Activated CD8-positive, alpha-beta T cell treated with anti-CD3 and anti-CD28 coated beads, Interleukin-2, amount 10 ng/mL, durations not matched to agents 7 days and 5 days (primary cell): Measurements from ENCODE around the gene GALNT11. TPM values are rescaled to one million over a fixed set of nuclear protein-coding genes. Genes with fewer than 3 reads are reported as not detected.
A peak's percentile ranks its signal among the peaks of the same experiment; 100 is the strongest.

Experiments
- ATAC-seq: fragments of 150-1000 bp; cut with Tn5 transposase; one replicate; pipeline ENCODE4 v1.10.0; 2021; ENCODE audit warnings: moderate library complexity
- CTCF ChIA-PET: fragments of 350-600 bp; sonication (Branson Sonifier 250); formaldehyde crosslinking; loops from one replicate; lab custom pipeline; 2021; ENCODE audit warnings: antibody characterized with exemption; lab: Charles Lee
- POLR2A ChIA-PET: fragments of 350-600 bp; sonication (Branson Sonifier 250); formaldehyde crosslinking; loops from one replicate; lab custom pipeline; 2021; ENCODE audit warnings: antibody characterized with exemption; lab: Charles Lee
- DNase-seq: peaks from one replicate; pipeline ENCODE4 v3.0.0-alpha.2; 2020
- H3K27ac Mint-ChIP-seq: one replicate; pipeline ENCODE4 v1.8.0; 2021; ENCODE audit warnings: mild to moderate bottlenecking, mixed read lengths
- H3K27me3 Mint-ChIP-seq: one replicate; pipeline ENCODE4 v1.8.0; 2021; ENCODE audit warnings: low read depth, mixed read lengths
- H3K36me3 Mint-ChIP-seq: one replicate; pipeline ENCODE4 v1.8.0; 2021; ENCODE audit warnings: low read depth, mixed read lengths
- H3K4me1 Mint-ChIP-seq: one replicate; pipeline ENCODE4 v1.8.0; 2021; ENCODE audit warnings: low read depth, mixed read lengths
- H3K4me3 Mint-ChIP-seq: one replicate; pipeline ENCODE4 v1.8.0; 2021; ENCODE audit warnings: mild to moderate bottlenecking, mixed read lengths
- H3K9me3 Mint-ChIP-seq: one replicate; pipeline ENCODE4 v1.8.0; 2022; ENCODE audit warnings: mixed read lengths; ENCODE audit not compliant: insufficient read depth
- total RNA-seq, 2 experiments: library from RNA; stranded (reverse); gene quantifications; one replicate each; pipeline ENCODE4 v1.2.3, GENCODE V29; 2021

GALNT11 gene
- total RNA-seq, 2 experiments from 2014 or later: 18.4 to 20.3 TPM

GRCh38 chr7:152140067-152140466 lies 114.6 kb downstream of the GALNT11 start:
- peak overlapping the region; percentile 22 for H3K27ac Mint-ChIP-seq
- ATAC-seq: no peak
- H3K4me1 Mint-ChIP-seq: peaks cover 24% of the 10 kb centered on the region
- ChIA-PET CTCF (no interaction called here), POLR2A (interaction anchor here (0.7 kb wide), 1 partner anchor 63 kb away, joined by 3 read pairs; no protein-coding TSS in a partner anchor)
- H3K9me3 Mint-ChIP-seq: no peaks in the 10 kb centered on the region
- DNase-seq: no peak
- no peak overlapping the region for H3K4me3 Mint-ChIP-seq
- H3K36me3 Mint-ChIP-seq: peaks cover 60% of the 10 kb centered on the region
- H3K27me3 Mint-ChIP-seq: no peaks in the 10 kb centered on the region

- H3K4me3 Mint-ChIP-seq: no peak overlapping the region
- H3K27ac Mint-ChIP-seq: no peak overlapping the region
- peaks cover 29% of the 10 kb centered on the region for H3K4me1 Mint-ChIP-seq
- DNase-seq: no peak
- ATAC-seq: no peak
- H3K36me3 Mint-ChIP-seq: peaks cover 64% of the 10 kb centered on the region
- H3K27me3 Mint-ChIP-seq: no peaks in the 10 kb centered on the region
- ChIA-PET CTCF (no interaction called here), POLR2A (interaction anchor here (0.7 kb wide), 1 partner anchor 62 kb away, joined by 3 read pairs; no protein-coding TSS in a partner anchor)
- no peaks in the 10 kb centered on the region for H3K9me3 Mint-ChIP-seq
Measured at GRCh38 chr7:152140560-152140959, 115.1 kb downstream of the GALNT11 start.

GRCh38 chr7:152142976-152143595 lies 117.6 kb downstream of the GALNT11 start:
- peak overlapping the region; percentile 66 for H3K27ac Mint-ChIP-seq
- H3K27me3 Mint-ChIP-seq: no peaks in the 10 kb centered on the region
- peaks cover 60% of the 10 kb centered on the region for H3K36me3 Mint-ChIP-seq
- DNase-seq (no peak), ATAC-seq (peak; percentile 29)
- H3K9me3 Mint-ChIP-seq: no peaks in the 10 kb centered on the region
- no peak overlapping the region for H3K4me3 Mint-ChIP-seq
- ChIA-PET CTCF (interaction anchor here (0.7 to 1.0 kb wide), 2 partner anchors 14 to 207 kb away, joined by 3 read pairs; no protein-coding TSS in a partner anchor), POLR2A (no interaction called here)
- peaks cover 37% of the 10 kb centered on the region for H3K4me1 Mint-ChIP-seq

- DNase-seq: peak; percentile 36
- H3K4me3 Mint-ChIP-seq: peak overlapping the region; percentile 24
- H3K4me1 Mint-ChIP-seq: peaks cover 37% of the 10 kb centered on the region
- POLR2A ChIA-PET: interaction anchor here (0.7 kb wide), 1 partner anchor 9 kb away, joined by 3 read pairs; no protein-coding TSS in a partner anchor
- peak overlapping the region; percentile 84 for H3K27ac Mint-ChIP-seq
- CTCF ChIA-PET: interaction anchor here (0.7 to 3.8 kb wide), 4 partner anchors 12 to 519 kb away, joined by 3 to 28 read pairs (median 4); no protein-coding TSS in a partner anchor
- peaks cover 60% of the 10 kb centered on the region for H3K36me3 Mint-ChIP-seq
- ATAC-seq: peak; percentile 73
- no peaks in the 10 kb centered on the region for H3K27me3 Mint-ChIP-seq
- H3K9me3 Mint-ChIP-seq: no peaks in the 10 kb centered on the region
Measured at GRCh38 chr7:152144557-152145245, 119.2 kb downstream of the GALNT11 start.

- Mint-ChIP-seq H3K4me3 (no peak overlapping the region), H3K9me3 (no peaks in the 10 kb centered on the region), H3K4me1 (peaks cover 37% of the 10 kb centered on the region), H3K36me3 (peaks cover 54% of the 10 kb centered on the region), H3K27me3 (no peaks in the 10 kb centered on the region), H3K27ac (peak overlapping the region; percentile 18)
- DNase-seq: peak; percentile 45
- POLR2A ChIA-PET: no interaction called here
- CTCF ChIA-PET: interaction anchor here (1.0 to 3.8 kb wide), 4 partner anchors 11 to 363 kb away, joined by 3 to 28 read pairs (median 4); partner anchors contain the start of gene GALNT11
- ATAC-seq: peak; percentile 47
Measured at GRCh38 chr7:152145853-152146466, 120.5 kb downstream of the GALNT11 start.

GRCh38 chr7:152148706-152149105 lies 123.2 kb downstream of the GALNT11 start:
- ChIA-PET CTCF (interaction anchor here (1.2 to 1.3 kb wide), 2 partner anchors 9 to 11 kb away, joined by 3 to 5 read pairs; no protein-coding TSS in a partner anchor), POLR2A (no interaction called here)
- ATAC-seq (no peak), DNase-seq (no peak)
- Mint-ChIP-seq H3K27ac (no peak overlapping the region), H3K9me3 (no peaks in the 10 kb centered on the region), H3K4me1 (peaks cover 34% of the 10 kb centered on the region), H3K36me3 (peaks cover 57% of the 10 kb centered on the region), H3K27me3 (no peaks in the 10 kb centered on the region), H3K4me3 (no peak overlapping the region)

- H3K27me3 Mint-ChIP-seq: no peaks in the 10 kb centered on the region
- no peak overlapping the region for H3K4me3 Mint-ChIP-seq
- peaks cover 27% of the 10 kb centered on the region for H3K4me1 Mint-ChIP-seq
- peaks cover 59% of the 10 kb centered on the region for H3K36me3 Mint-ChIP-seq
- no peak for DNase-seq
- no peaks in the 10 kb centered on the region for H3K9me3 Mint-ChIP-seq
- POLR2A ChIA-PET: no interaction called here
- ATAC-seq: no peak
- CTCF ChIA-PET: interaction anchor here (1.2 to 1.3 kb wide), 2 partner anchors 9 to 10 kb away, joined by 3 to 5 read pairs; no protein-coding TSS in a partner anchor
- no peak overlapping the region for H3K27ac Mint-ChIP-seq
Measured at GRCh38 chr7:152149363-152149762, 123.9 kb downstream of the GALNT11 start.

- Mint-ChIP-seq H3K27me3 (no peaks in the 10 kb centered on the region), H3K4me1 (peaks cover 7% of the 10 kb centered on the region), H3K9me3 (no peaks in the 10 kb centered on the region), H3K36me3 (peaks cover 57% of the 10 kb centered on the region), H3K27ac (peak overlapping the region; percentile 44), H3K4me3 (no peak overlapping the region)
- ChIA-PET POLR2A (interaction anchor here (0.6 kb wide), 2 partner anchors 217 to 232 kb away, joined by 3 to 5 read pairs; no protein-coding TSS in a partner anchor), CTCF (no interaction called here)
- DNase-seq: no peak
- ATAC-seq: no peak
Measured at GRCh38 chr7:152152267-152152666, 126.8 kb downstream of the GALNT11 start.

- Mint-ChIP-seq H3K27me3 (no peaks in the 10 kb centered on the region), H3K4me1 (peaks cover 12% of the 10 kb centered on the region), H3K9me3 (no peaks in the 10 kb centered on the region), H3K4me3 (peak overlapping the region; percentile 26), H3K36me3 (peaks cover 66% of the 10 kb centered on the region), H3K27ac (peak overlapping the region; percentile 64)
- ATAC-seq: peak; percentile 47
- ChIA-PET POLR2A (no interaction called here), CTCF (interaction anchor here (1.2 to 5.1 kb wide), 4 partner anchors 10 to 548 kb away, joined by 3 to 28 read pairs (median 5); no protein-coding TSS in a partner anchor)
- DNase-seq: no peak
Measured at GRCh38 chr7:152158801-152159587, 133.5 kb downstream of the GALNT11 start.

GRCh38 chr7:152161171-152161570 lies 135.7 kb downstream of the GALNT11 start:
- no peak for ATAC-seq
- H3K4me3 Mint-ChIP-seq: no peak overlapping the region
- no peaks in the 10 kb centered on the region for H3K27me3 Mint-ChIP-seq
- DNase-seq: no peak
- ChIA-PET POLR2A (interaction anchor here (0.6 kb wide), 1 partner anchor 546 kb away, joined by 3 read pairs; no protein-coding TSS in a partner anchor), CTCF (interaction anchor here (1.0 kb wide), 1 partner anchor 9 kb away, joined by 3 read pairs; no protein-coding TSS in a partner anchor)
- H3K9me3 Mint-ChIP-seq: no peaks in the 10 kb centered on the region
- no peak overlapping the region for H3K27ac Mint-ChIP-seq
- peaks cover 58% of the 10 kb centered on the region for H3K36me3 Mint-ChIP-seq
- H3K4me1 Mint-ChIP-seq: peaks cover 12% of the 10 kb centered on the region

- ATAC-seq (no peak), DNase-seq (no peak)
- Mint-ChIP-seq H3K27ac (no peak overlapping the region), H3K36me3 (peaks cover 55% of the 10 kb centered on the region), H3K4me1 (peaks cover 12% of the 10 kb centered on the region), H3K4me3 (no peak overlapping the region), H3K27me3 (no peaks in the 10 kb centered on the region), H3K9me3 (no peaks in the 10 kb centered on the region)
- POLR2A ChIA-PET: interaction anchor here (0.6 kb wide), 1 partner anchor 434 kb away, joined by 3 read pairs; no protein-coding TSS in a partner anchor
- CTCF ChIA-PET: no interaction called here
Measured at GRCh38 chr7:152162287-152162686, 136.8 kb downstream of the GALNT11 start.
